GM18517 (cell line): ENCODE data around the gene GLRA1.
"Not testable (repeated sequence)": the region's sequence is repeated elsewhere in the genome, so short reads cannot be mapped to it uniquely, and the experiment has no call there.

Source experiments
- ATAC-seq: cut with Tn5 transposase; IDR thresholded peaks from one replicate; pipeline ENCODE4 v1.9.1; 2021; ENCODE audit warnings: mild to moderate bottlenecking, moderate library complexity; ENCODE audit not compliant: unreplicated experiment

GLRA1 gene

DNA sequence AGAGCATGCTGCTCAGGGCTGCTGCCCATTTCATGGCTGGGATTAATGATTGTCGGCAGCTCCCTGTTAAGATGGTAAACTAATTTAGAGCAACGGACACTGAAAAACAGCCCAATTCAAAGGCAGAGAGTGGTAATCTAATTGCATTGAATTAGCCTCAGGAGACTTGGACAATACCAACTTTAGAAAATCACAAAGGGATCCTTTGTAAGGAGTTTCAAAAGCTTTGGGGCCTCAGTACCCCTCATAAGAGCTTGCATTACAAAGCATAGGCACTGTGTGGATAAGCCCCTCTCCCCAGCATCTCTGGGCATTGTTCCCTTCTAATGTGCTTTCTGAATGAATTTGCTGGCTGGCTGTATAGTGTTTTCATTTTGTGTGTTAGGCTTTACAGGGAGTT is 6.7 kb downstream of the GLRA1 start:
- no peak for ATAC-seq

DNA sequence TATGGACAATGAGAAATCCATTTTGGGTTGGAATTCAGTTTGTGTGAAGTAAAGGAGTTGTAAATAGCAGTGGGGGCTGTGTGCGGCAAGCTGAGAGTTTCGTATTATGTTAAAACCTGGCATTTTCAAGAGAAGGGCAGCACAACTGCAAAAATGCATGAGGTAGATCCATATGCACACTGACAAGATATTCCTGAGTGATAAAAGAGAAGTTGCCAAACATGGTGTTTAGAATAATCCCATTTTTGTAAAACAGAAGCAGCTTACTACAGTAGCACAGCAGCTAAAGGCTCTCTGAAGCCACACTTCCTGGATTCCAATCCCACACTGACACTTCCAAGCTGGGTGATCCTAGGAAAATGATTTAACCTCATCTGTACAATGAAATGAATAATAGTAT is 11.2 kb downstream of the GLRA1 start:
- no peak for ATAC-seq

DNA sequence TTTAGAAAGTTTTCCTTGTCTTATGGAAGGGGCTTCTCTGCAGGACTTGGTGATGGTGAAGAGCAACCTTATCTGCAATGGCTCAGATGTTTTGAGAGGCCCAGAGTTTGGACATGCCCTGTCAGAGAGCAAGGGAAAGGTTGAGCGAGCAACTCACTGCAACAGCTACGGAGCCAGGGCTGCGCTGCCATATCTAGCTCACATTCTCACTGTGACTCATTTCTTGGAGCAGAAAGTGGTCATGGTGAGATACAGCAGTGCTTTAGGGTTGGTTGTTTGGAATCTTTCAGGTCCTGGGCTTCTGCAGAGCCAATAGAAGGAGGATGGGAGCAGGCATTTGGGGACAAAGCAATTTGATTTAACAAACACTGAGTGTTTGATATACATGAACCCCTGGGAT is 12.3 kb downstream of the GLRA1 start:
- ATAC-seq = no peak

DNA sequence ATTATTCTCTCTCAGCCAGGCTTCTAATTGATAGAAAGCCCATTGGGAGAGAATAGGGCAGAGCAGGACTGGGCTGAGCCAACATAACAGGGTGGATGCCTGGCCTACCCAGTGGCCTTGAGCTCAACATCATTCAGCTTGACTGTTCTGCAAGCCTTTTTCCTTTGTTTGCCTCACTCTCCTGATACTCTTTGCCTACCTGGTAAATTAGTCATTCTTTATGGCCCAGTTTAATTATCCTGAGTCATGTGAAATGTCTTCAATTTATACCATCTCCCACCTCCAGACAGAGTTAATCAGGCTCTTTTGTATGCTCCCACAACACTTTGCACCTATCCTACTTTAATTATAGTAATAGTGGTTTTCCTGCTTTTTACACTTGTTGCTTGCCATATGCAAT is 13.6 kb downstream of the GLRA1 start:
- ATAC-seq = no peak

DNA sequence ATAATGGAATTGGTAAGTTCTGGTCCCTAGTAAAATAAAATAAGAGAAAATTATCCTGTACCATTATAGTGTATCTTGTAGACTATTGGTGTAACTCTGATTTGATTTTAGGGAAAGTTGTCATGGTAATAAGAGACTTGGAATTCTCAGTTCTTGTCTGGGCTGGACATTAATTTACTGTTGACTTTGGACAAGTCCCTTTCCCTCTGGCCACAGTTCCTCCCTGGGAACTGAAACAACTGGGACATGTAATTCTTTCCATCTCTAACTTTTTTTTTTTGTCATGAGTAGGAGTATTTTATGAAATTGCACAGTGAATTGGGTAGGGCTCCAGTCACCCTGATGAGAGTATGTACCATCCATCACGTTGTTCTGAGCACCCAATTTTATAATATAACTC is 15.0 kb downstream of the GLRA1 start:
- ATAC-seq = no peak

DNA sequence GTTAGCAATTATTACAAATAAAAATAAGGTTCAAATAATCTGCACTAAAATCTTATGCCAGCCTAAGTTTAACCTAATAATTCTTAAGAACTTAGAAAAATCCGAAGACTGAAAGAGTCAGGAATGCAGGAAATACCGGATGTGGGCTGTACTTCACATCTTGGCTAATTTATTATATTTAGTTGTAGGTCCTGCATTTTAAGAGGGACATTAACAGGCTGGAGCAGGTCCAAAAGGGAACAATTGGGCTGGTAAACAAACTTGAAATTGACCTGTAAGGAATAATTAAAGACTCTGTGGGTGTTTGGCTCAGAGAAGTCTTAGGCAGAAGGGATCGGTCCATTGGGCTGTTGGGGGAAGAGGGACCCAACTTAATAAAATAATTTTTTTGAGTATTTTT is 18.4 kb downstream of the GLRA1 start:
- no peak for ATAC-seq

DNA sequence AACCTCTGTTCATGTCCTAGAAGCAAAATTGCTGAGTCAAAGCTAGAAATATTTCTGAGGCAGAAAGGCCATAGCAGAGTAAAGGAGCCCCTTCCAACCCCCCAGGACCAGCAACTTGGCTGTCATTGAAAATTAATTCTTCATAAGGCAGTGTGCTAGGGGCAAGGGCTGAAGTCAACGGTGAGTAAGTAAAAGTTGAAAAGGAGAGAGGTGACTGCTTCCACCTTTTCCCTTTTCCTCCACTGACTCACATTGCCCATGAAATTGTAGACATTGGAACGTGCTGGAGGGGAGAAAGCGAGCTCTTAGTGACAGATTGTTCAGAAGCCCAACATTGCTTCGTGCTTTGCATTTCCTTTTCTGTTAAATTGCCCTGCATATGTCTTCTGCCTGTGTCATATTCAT is 19.1 kb downstream of the GLRA1 start:
- no peak for ATAC-seq

DNA sequence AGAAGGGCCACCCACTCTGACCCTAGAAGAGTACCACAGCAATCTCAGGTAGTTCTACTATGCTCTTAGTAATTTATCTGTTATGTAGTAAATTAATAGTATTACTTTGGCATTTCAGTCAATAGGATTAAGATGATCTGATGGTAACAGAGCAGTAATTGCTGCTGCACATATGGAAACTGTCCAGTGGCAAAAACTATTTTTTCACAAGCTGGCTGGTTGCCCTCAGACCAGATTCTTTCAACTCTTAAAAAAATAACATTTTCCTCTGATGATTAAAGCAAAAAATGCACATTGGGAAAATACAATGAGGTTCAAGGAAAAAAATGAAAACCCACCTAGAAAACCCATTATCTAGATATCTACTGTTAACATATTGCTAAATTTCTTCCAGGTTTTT is 19.7 kb downstream of the GLRA1 start:
- no peak for ATAC-seq

DNA sequence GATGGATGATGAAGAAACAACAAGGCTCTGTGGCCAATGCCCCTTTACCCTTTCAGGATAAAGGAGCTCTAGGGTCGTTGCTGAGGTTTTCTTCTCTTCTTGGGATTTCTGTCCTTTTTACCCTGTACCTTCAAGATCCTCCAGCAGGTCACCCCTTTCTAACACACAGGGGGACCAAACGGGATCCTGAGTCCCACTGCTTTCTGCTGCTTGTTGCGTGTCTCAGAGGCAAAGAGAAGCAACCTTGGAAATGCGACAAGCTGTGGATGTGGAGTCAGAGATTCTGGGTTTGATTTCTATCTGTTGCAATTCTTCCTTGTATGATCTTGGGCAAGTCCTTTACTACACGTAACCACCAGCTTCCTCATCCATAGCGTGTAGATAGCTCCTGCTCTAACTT is 20.5 kb downstream of the GLRA1 start:
- ATAC-seq = no peak

DNA sequence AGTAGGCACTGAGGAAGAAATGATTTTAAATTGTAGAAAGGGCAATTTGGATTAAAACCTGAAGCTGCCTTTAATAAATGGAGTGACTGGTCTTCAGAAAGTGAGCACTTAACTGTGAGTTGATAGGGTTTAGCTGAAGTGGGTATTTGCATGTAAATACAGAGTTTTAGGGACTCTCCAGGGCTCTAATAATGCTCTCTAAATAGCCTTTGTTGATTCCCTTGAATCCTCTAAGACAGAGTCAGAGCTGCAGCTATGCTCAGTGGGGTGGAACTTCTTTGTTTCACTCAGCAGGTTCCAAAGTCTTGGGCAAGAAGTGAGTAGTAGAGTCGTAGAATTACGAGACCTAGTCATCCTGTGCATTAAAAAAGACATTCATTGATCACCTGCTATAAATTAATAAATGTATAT is 21.4 kb downstream of the GLRA1 start:
- peak; percentile 96 for ATAC-seq

DNA sequence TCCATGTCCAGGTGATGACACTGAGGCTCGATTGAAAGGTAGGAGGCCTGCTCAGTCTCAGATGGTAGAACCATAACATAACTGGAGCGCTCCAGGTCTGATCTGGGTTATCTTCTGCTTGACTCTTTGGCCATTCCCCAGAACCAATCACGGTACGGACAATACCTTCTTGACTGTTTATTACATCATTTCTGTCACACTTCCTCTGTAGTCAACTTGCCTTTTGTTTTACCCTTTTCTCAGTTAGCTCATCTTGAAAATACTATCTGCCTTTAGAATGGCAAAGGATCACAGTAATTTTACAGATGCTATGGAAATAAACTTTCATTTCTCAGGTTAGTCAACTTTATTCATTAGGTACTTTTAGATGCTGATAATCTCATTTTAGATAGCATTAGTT is 22.4 kb downstream of the GLRA1 start:
- peak; percentile 35 for ATAC-seq

DNA sequence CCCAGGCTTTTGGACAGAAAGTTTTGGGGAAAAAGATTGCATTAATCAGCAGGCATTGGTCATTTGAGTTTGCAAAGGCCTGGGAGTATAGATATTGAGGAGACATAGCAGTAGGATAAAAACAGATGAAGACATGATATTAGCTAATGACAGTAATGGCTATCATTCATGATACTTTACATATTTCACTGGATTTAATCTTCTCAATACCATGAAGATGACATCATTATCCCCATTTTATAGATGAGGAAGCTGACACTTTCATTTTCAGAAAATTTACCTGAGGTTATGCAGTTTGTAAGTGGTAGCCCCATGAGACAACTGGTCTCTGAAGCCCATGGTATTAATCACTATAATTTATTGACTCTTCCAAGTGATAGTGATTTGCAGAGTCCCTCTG is 23.0 kb downstream of the GLRA1 start:
- no peak for ATAC-seq

DNA sequence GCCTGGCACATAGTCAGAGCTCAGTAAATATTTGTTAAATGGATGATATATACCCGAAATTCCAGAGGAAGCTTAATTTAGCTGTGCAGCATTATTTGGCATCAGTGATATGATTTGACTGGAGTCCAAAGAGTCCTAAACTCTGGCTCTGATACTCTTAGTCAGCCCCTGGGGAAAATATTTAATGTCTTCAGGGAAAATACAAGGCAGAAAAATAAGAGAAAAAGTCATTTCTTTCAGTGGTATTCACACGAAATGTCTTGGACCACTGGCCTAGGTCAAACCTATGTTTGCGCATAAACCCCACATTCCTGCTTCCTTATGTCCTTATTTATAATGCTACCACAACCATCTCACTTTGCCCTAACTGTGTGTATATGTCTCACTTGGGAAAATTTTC is 23.8 kb downstream of the GLRA1 start:
- ATAC-seq = no peak

DNA sequence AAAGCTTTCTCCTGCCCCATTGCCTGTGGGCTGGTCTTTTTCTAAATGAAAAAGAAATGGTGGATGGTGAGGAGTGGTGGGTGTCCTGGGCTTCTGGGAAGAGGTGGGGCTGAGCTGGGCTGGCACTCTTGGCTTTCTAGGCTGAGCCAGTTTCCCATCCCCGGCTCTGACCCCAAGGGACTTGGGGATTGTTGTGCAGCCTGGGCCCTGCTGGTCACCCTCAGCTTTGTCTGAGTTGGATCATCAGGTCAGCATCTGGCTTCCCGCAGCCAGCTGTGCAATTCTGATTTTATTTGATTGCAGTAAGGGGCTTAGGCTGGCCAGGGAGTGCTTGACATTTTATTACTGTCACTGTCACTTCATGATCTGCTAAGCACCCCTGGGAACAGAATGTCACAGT is 25.3 kb downstream of the GLRA1 start:
- ATAC-seq = no peak

DNA sequence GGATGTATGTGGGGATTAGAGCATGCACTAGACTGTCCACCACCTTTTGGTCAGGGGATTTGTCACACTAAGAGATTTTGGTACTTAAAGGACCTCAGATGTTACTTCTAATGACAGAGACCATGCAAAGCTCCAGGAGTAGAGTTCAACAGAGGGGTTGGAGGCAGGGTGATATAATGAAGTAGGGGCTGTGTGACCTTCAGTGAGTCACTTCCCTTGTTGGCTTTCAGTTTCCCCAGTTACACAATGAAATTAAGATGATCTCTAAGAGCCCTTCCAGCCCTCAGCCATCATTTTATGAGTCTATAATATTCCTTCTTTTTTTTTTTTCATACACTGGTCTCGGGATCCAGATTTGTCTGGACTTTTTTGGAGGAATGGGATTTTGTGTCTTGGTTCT is 26.8 kb downstream of the GLRA1 start:
- no peak for ATAC-seq

DNA sequence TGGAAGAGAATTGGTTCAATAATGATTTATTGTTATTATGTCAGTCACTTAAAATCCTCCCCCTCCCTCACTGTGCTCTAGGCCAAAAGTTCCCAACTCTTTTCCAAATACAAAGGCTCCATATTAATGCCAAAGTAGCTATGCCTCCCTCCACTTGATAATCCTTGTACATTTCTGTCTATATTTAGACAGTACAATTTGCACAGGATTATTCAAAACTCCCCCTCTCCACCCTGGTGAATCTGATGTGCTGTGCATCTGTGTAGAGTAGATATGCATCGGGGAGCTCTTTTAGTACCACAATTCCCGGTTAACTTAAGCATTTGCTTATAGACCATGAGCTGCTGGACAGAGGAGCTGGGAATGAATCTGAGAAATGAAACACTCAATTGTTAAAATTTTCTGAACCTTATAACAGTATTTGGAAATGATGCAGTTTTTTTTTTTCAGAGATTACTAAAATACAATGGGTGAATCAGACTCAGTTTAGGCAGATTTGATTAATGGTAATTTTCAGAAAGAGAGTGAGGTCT is 27.6 kb downstream of the GLRA1 start:
- no peak for ATAC-seq

DNA sequence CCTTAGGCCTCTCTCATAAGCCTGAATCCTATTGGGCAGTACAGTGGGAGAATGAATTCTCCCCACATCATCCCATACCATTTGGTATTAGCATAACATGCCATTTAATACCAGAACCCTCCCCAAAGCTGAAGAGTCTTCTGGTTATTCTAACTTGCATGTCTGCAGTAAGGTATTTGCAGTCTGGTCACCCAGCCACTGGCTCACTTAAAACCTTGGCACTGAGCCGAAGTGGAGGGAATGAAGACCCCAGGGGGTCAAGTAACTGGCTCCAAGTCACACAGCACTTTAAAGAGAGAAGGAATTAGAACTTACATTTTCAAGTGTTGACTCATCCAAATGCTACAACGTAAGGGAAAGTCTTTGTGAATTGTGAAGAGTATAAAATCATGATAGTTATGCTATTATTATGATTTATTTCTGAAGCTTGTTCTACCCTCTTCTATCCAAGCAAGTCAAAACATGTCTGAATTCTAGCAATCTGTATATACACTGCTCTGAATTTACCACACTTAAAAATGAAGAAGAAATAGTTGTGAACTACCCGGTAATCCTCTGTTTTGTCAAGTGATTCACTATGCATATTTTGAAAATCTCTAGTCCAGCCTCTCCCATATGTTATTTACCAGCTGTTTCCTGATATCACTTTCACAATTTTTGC is 28.5 kb downstream of the GLRA1 start:
- no peak for ATAC-seq

DNA sequence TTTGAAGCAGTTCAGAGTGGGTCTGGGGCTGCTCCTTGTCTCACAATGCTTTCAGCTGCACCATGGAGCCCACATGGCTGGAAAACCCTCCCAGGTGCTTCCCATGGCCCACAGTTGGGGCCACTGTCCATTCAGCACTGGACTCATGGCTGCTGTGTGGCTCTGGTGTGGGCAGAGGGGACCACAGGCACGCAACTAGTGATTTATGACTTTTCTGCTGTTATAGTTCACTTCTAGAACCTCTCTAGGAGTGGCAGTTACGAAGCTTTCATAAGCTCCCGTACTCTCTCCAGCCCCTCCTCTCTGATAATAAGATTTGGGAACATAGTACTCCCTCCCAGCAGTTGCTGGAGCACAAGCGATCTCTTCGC is 29.0 kb downstream of the GLRA1 start:
- no peak for ATAC-seq

DNA sequence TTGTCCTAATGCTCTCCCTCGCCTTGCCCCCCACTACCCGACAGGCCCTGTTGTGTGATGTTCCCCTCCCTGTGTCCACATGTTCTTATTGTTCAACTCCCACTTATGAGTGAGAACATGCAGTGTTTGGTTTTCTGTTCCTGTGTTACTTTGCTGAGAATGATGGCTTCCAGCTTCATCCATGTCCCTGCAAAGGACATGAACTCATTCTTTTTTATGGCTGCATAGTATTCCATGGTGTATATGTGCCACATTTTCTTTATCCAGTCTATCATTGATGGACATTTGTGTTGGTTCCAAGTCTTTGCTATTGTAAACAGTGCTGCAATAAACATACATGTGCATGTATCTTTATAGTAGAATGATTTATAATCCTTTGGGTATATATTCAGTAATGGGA is 31.2 kb downstream of the GLRA1 start:
- ATAC-seq = not testable (repeated sequence)

DNA sequence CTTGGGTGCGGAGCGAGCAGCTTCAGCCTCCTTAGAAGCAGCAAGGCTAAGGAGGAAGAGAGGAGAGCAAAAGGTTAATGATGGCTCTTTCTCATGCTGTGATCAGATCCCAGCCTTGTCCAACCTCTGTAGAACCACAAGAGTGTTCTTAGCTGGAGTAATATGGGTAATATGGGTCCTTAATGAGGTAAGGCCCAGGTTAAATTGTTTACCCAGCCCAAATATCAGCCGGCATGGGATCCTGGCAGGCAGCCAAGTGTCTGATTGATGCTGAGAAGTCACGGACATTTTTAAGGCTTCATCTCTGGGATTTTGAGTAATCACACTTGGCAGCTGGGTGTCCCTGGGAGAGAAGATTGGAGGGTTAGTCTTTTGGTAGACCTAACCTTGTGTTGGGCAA is 32.3 kb downstream of the GLRA1 start:
- ATAC-seq = no peak

DNA sequence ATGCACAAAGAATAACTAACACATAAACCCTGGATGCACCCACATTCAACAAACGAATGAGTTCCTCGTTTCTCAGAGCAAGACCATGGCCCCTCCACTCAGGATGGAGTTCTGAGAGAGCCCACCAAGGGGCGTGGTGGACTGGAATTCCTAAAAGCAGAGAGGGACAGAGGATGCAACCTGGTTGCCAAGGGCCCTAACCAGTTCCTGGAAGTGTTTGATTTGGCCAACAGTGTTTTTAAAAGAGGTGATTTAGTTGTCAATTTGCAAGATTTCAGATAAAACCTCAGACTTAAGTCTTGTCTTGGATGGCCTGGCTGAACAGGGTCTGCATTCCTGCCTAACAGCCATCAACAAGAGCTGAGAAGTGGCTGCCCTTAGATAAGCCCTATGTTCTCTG is 34.4 kb downstream of the GLRA1 start:
- no peak for ATAC-seq

DNA sequence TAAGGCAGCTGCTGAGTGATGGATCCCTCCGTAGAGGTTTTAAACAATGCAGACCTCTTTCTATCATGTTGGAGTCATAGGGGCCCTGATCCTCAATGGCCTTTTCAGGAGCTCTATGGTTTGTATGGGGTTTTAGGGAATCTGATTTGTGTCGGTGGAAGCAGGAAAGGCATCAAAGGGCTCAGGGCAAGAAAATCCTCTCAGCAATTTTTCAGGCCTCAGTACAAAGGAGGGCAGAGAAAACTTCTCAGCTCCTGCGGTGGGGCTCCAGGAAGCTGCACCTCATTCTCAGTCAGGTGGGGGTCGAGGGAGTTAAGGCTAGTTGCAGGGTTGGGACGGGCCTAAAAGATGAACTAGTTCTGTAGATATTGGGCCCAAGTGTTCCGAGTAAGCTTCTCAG is 35.0 kb downstream of the GLRA1 start:
- no peak for ATAC-seq

DNA sequence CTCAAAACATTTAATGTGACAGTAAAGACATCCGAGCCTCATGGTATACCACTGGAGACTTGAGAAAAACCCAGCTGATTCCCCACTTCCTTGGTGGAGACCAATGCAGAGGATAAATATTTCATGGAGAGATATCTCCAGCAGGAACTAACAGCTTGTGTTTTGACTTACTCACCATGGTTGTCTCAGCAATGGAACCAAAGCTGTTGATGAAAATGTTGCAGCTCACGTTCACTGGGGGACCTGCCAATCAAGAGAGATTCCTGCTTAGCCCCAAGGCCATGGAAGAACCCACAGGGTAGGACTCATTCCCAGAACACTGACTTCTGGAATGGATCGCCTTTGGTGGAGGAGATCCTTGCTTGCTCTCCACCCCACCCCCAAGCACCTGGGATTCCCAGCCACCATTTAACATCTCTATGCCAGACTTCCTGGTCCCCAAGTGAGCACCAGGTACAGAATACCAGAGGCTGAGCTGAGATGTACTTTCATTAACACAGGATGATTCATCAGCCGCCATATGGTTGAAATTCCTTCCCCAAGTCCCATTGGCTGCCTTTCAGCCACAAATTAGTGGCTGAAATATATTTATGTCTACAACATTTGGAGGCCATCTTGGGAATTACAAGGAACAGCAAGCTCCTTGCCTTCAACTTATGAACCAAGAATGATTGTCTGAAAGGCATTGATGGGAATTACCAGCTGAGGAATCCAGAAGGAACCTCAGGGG is 37.9 kb downstream of the GLRA1 start:
- no peak for ATAC-seq
